Osteoblast (primary cell): ENCODE data around the gene NPAS1. TPM values are rescaled to one million over a fixed set of nuclear protein-coding genes. Genes with fewer than 3 reads are reported as not detected.
A peak's percentile ranks its signal among the peaks of the same experiment; 100 is the strongest.

Experiments
- DNase-seq: peaks from one replicate; pipeline ENCODE4 v3.0.0; 2011; ENCODE audit warnings: low spot score, mixed read lengths; ENCODE audit not compliant: insufficient read length; ENCODE audit errors: missing footprints
- H2AFZ ChIP-seq: 2 replicates; pipeline ENCODE4 v1.6.0; 2011; ENCODE audit warnings: mild to moderate bottlenecking, low read length
- H3K27ac ChIP-seq: 2 replicates; pipeline ENCODE4 v1.5.1; 2011; ENCODE audit warnings: mild to moderate bottlenecking, low read depth, low read length, moderate library complexity
- H3K27me3 ChIP-seq: 2 replicates; pipeline ENCODE4 v1.6.0; 2012; ENCODE audit warnings: mild to moderate bottlenecking, control low read depth, inconsistent platforms, low read length, moderate library complexity; ENCODE audit not compliant: insufficient read depth
- H3K36me3 ChIP-seq: 2 replicates; pipeline ENCODE4 v1.5.1; 2011; ENCODE audit warnings: mild to moderate bottlenecking, low read length, control low read depth, moderate library complexity; ENCODE audit not compliant: insufficient read depth
- H3K4me1 ChIP-seq: 2 replicates; pipeline ENCODE4 v1.5.1; 2011; ENCODE audit warnings: mild to moderate bottlenecking, low read length, control low read depth, moderate library complexity; ENCODE audit not compliant: insufficient read depth
- H3K4me2 ChIP-seq: 2 replicates; pipeline ENCODE4 v1.6.0; 2011; ENCODE audit warnings: mild to moderate bottlenecking, low read length; ENCODE audit not compliant: insufficient read depth
- H3K4me3 ChIP-seq: fragments of 200-600 bp; sonication (generic); 3 replicates; pipeline ENCODE4 v1.5.1; 2012; ENCODE audit warnings: mild to moderate bottlenecking, low read length, inconsistent platforms; ENCODE audit not compliant: insufficient read depth
- H3K79me2 ChIP-seq: 2 replicates; pipeline ENCODE4 v1.6.0; 2012; ENCODE audit warnings: mild to moderate bottlenecking, low read length, control low read depth, inconsistent platforms; ENCODE audit not compliant: insufficient read depth
- H3K9me3 ChIP-seq: 2 replicates; pipeline ENCODE4 v1.5.1; 2011; ENCODE audit warnings: low read depth, low read length, control low read depth
- H4K20me1 ChIP-seq: 2 replicates; pipeline ENCODE4 v1.6.0; 2012; ENCODE audit warnings: mild to moderate bottlenecking, low read length, control low read depth; ENCODE audit not compliant: insufficient read depth
- total RNA-seq: library from RNA; depleted of rRNA; stranded (reverse); fragments of >200 nt; gene quantifications from 2 replicates; pipeline ENCODE4 v1.2.3, GENCODE V29; 2012
- TF ChIP-seq, protein P1 (sequence below): IDR thresholded peaks from 2 replicates; pipeline ENCODE4 v1.5.1; 2011; ENCODE audit warnings: mild to moderate bottlenecking, low read depth, low read length, moderate library complexity; ENCODE audit errors: extremely low read depth

The NPAS1 gene
- total RNA-seq, 1 donor: 0.72 TPM

DNA sequence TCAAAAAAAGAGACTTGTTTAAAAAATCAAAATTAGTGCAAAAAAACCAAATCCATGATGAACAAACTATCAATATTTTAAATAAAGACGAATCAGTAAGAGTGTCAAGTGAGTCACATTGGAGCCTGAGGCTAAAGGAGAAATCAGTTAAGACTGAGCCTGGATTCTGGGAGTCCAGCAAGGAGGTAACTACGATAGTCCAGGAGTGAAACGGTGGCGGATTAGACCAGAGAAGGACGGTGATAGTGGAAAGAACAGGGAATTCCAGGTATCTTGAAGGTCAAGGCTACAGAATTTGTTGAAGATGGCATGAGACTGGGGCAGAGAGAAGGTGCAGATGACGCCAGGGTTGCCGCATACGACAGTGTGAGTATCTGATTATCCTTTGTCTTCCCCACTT is 7.0 kb upstream of the NPAS1 start:
- Histone ChIP-seq H3K4me3 (no peak overlapping the region), H2AFZ (peak overlapping the region; percentile 48), H4K20me1 (no peaks in the 10 kb centered on the region), H3K9me3 (no peaks in the 10 kb centered on the region), H3K4me1 (peaks cover 3% of the 10 kb centered on the region), H3K79me2 (no peaks in the 10 kb centered on the region), H3K27ac (no peak overlapping the region), H3K27me3 (no peaks in the 10 kb centered on the region), H3K4me2 (peak overlapping the region; percentile 79), H3K36me3 (no peaks in the 10 kb centered on the region)
- TF ChIP-seq, protein P1, sequence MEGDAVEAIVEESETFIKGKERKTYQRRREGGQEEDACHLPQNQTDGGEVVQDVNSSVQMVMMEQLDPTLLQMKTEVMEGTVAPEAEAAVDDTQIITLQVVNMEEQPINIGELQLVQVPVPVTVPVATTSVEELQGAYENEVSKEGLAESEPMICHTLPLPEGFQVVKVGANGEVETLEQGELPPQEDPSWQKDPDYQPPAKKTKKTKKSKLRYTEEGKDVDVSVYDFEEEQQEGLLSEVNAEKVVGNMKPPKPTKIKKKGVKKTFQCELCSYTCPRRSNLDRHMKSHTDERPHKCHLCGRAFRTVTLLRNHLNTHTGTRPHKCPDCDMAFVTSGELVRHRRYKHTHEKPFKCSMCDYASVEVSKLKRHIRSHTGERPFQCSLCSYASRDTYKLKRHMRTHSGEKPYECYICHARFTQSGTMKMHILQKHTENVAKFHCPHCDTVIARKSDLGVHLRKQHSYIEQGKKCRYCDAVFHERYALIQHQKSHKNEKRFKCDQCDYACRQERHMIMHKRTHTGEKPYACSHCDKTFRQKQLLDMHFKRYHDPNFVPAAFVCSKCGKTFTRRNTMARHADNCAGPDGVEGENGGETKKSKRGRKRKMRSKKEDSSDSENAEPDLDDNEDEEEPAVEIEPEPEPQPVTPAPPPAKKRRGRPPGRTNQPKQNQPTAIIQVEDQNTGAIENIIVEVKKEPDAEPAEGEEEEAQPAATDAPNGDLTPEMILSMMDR: no peak
- peak; percentile 71 for DNase-seq

DNA sequence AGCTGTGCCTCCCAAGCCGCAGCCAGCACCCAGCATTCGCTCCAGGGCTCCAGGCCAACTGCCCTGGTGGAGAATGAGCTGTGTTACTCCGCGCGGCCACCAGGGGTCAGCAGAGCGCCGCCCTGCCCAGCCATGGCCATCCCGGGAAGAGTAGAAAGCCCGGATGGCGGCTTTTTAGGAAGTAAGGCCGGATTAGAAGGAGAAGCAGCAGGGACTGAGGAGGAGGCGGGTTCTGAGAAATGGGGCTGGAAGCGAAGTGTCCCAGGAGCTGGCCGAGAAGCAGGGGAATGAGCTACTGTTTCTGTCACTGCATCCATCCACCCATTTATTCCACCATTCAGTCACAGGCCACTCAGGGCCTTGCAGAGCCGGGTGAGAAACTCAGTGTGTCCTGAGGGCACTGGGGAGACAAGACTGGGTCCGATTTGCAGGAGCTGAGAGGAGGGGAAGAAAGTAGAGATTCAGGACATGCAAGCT is 6.6 kb upstream of the NPAS1 start:
- H3K27me3 ChIP-seq: no peaks in the 10 kb centered on the region
- H3K79me2 ChIP-seq: no peaks in the 10 kb centered on the region
- peak; percentile 99 for DNase-seq
- H4K20me1 ChIP-seq: no peaks in the 10 kb centered on the region
- no peak overlapping the region for H3K27ac ChIP-seq
- no peaks in the 10 kb centered on the region for H3K9me3 ChIP-seq
- peak overlapping the region; percentile 48 for H2AFZ ChIP-seq
- H3K4me3 ChIP-seq: no peak overlapping the region
- no peaks in the 10 kb centered on the region for H3K36me3 ChIP-seq
- TF ChIP-seq, protein P1: peak; percentile 97
- H3K4me1 ChIP-seq: peaks cover 3% of the 10 kb centered on the region
- peak overlapping the region; percentile 79 for H3K4me2 ChIP-seq

DNA sequence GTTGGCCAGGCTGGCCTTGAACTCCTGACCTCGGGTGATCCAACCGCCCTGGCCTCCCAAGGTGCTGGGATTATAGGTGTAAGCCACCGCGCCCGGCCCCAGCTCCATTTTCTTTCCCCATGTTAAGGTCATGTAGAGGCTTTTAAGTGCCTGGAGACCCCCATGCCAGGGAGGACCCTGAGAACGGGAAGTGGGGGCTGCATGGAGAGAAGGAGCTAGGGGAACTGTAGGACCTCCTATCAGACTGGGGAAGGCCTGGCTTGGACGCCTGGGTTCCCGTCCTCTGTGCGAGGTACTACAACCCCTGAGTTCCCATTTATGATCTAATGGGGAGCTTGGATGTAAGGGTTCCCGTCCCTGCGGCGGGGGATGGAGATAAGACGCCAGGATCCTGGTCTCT is 714 bp upstream of the NPAS1 start:
- Histone ChIP-seq H3K27me3 (peaks cover 4% of the 10 kb centered on the region), H3K4me1 (peaks cover 3% of the 10 kb centered on the region), H2AFZ (no peak overlapping the region), H3K79me2 (no peaks in the 10 kb centered on the region), H3K27ac (no peak overlapping the region), H3K9me3 (no peaks in the 10 kb centered on the region), H3K4me2 (no peak overlapping the region), H3K4me3 (no peak overlapping the region), H4K20me1 (no peaks in the 10 kb centered on the region), H3K36me3 (no peaks in the 10 kb centered on the region)
- no peak for DNase-seq
- TF ChIP-seq, protein P1: no peak

DNA sequence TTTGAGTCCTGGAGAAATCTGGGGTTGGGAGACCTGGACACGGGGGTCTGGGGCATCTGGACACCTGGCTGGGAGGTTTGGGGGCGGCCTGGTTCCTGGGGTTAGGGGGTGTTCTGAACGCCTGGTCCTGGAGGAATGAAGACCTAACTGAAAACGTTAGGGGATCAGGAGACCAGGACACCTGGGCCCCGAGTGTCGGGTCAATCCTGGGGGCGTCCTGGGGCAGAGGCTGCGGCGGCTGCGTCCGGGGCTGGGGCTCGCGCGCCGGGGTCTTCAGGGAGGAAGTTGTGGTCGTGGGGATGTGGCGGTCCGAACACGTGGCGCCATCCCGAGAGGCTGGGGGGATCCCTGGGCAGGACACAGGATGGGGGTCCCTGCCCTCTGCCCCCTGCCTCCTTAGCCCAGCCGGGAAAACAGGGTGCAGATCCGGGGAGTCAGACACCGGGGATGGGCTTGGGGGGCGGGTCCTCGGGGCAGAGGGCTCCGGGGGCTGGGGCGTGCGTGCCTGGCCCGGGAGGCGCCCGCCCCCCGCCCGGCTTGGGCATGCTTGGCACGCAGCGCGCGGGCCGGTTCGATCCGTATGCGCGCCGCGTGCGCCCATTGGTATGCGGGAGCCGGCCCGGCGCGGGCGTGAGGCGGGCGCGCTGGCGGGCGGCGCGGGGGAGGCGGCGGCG is 632 bp downstream of the NPAS1 start:
- Histone ChIP-seq H2AFZ (no peak overlapping the region), H3K4me2 (peak overlapping the region; percentile 84), H3K36me3 (no peaks in the 10 kb centered on the region), H3K9me3 (no peaks in the 10 kb centered on the region), H3K27me3 (peaks cover 4% of the 10 kb centered on the region), H3K4me1 (peaks cover 3% of the 10 kb centered on the region), H3K4me3 (peak overlapping the region; percentile 69), H3K79me2 (no peaks in the 10 kb centered on the region), H3K27ac (no peak overlapping the region), H4K20me1 (no peaks in the 10 kb centered on the region)
- TF ChIP-seq, protein P1: no peak
- peak; percentile 94 for DNase-seq
